ENCODE data around the gene ADGRA1.

ADGRA1 gene

DNA sequence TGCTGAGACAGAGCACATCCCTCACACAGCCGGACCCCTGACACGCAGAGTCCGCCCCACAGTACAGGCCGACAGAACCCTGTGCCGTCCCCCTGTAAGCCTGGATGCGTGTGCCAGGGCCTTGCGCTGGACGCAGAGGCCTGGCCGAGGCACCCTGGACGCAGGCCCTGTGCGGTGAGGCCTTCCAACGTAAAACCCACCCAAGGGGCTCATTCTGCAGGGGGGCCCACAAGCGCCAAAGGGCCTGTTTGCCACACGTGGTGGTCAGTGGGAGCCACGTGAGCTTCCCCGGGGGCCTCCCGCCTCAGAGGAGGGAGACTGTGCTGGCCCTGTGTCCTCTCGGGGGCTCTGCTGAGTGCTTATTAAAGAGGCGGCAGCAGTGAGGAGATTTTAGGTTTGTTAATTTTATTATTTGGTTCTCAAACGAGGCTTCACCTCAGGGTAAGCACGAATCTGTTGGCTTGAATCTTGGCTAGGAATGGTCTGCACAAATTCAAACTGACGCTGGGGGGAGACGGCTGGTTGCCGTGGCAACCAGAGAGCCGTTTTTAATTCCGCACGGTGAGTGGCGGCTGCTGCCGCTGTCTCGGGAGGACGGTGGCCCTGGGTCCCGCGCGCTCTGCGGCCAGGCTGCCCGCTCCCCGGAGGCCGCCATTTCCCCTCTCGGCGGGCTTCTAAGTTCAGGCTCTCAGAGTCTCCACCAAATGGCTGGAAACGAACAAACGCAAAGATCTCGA lies 4.9 kb upstream of the ADGRA1 start:
- TF ChIP-seq RAD21 (IDR thresholded peaks at IDR 0.05; ENCODE audit: low read depth) (no peak), YY1 (IDR thresholded peaks at IDR 0.05; ENCODE audit: low read depth) (no peak), CEBPB (IDR thresholded peaks at IDR 0.05) (no peak)
- TF ChIP-seq, protein P1, sequence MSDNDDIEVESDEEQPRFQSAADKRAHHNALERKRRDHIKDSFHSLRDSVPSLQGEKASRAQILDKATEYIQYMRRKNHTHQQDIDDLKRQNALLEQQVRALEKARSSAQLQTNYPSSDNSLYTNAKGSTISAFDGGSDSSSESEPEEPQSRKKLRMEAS (IDR thresholded peaks at IDR 0.05): no peak

DNA sequence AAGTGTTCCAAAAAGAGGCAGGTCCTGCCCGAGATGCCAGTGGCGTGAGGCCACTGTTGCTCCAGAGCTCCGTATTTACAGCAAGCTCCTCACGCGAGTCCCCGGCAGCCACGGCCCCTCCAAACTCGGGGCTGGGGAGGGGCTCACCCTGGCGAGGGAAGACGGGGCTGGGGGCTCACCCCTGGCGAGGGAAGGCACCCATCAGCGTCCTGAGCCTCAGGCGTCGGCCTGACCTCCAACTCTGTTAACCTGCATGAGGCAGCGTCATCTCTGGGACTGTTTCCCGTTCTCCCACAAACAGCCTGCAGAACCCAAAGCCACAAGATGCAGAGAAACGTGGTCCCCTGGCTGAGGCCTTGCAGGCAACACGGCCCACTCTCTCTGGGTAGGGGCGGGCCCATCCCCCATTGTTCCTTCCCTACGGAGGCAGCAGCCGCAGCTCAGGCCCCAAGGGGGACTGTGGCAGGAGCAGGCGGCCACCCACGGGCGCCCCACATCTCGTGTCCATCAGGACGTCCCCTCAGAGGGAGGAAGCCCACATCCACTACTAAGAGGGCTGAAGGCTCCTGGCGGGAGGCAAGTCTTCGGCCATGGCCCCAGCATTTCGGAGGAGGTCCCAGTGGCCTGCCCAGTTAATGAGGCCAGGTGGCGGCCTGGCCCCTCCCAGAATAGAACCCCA lies 4.2 kb upstream of the ADGRA1 start:
- TF ChIP-seq EP300 (IDR thresholded peaks at IDR 0.05; ENCODE audit: borderline replicate concordance): no peak
- TF ChIP-seq ZBTB7A (IDR thresholded peaks at IDR 0.05; ENCODE audit: low read depth): no peak
- no peak for TF ChIP-seq CREB1 (IDR thresholded peaks at IDR 0.05; ENCODE audit: low read depth)
- TF ChIP-seq CEBPB (IDR thresholded peaks at IDR 0.05): no peak
- TF ChIP-seq, protein P1 (IDR thresholded peaks at IDR 0.05): no peak
- no peak for TF ChIP-seq EGR1 (IDR thresholded peaks at IDR 0.05)
- TF ChIP-seq TCF12 (IDR thresholded peaks at IDR 0.05; ENCODE audit: low read depth): no peak
- no peak for TF ChIP-seq NFIC (IDR thresholded peaks at IDR 0.05)
- no peak for TF ChIP-seq YY1 (IDR thresholded peaks at IDR 0.05; ENCODE audit: low read depth)
- TF ChIP-seq, protein P2, sequence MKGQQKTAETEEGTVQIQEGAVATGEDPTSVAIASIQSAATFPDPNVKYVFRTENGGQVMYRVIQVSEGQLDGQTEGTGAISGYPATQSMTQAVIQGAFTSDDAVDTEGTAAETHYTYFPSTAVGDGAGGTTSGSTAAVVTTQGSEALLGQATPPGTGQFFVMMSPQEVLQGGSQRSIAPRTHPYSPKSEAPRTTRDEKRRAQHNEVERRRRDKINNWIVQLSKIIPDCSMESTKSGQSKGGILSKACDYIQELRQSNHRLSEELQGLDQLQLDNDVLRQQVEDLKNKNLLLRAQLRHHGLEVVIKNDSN (IDR thresholded peaks at IDR 0.05): no peak
- TF ChIP-seq RAD21 (IDR thresholded peaks at IDR 0.05; ENCODE audit: low read depth): no peak
- TF ChIP-seq TAF1 (IDR thresholded peaks at IDR 0.05; ENCODE audit: low read depth): no peak
- TF ChIP-seq TEAD4 (IDR thresholded peaks at IDR 0.05): no peak
- TF ChIP-seq, protein P3, sequence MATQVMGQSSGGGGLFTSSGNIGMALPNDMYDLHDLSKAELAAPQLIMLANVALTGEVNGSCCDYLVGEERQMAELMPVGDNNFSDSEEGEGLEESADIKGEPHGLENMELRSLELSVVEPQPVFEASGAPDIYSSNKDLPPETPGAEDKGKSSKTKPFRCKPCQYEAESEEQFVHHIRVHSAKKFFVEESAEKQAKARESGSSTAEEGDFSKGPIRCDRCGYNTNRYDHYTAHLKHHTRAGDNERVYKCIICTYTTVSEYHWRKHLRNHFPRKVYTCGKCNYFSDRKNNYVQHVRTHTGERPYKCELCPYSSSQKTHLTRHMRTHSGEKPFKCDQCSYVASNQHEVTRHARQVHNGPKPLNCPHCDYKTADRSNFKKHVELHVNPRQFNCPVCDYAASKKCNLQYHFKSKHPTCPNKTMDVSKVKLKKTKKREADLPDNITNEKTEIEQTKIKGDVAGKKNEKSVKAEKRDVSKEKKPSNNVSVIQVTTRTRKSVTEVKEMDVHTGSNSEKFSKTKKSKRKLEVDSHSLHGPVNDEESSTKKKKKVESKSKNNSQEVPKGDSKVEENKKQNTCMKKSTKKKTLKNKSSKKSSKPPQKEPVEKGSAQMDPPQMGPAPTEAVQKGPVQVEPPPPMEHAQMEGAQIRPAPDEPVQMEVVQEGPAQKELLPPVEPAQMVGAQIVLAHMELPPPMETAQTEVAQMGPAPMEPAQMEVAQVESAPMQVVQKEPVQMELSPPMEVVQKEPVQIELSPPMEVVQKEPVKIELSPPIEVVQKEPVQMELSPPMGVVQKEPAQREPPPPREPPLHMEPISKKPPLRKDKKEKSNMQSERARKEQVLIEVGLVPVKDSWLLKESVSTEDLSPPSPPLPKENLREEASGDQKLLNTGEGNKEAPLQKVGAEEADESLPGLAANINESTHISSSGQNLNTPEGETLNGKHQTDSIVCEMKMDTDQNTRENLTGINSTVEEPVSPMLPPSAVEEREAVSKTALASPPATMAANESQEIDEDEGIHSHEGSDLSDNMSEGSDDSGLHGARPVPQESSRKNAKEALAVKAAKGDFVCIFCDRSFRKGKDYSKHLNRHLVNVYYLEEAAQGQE (IDR thresholded peaks at IDR 0.05; ENCODE audit: low read depth): no peak

DNA sequence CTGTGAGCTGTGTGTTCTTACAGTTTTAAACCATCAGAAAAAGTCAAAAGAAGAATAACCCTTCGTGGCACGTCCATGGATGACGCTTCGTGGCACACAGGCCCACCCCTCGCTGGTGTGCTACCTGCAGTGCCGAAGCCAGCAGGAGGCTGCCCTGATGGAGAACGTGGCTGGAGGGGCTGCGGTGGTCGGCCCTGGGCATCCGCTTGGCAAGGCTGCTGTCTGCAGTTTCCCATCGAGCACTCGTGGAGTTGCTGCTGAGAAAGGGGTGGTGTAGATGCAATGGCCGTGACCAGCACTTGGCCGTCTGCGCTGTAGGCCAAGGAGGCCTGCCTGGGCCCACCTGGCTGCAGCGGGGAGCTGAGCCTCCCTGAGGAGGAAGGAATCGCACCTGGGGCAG lies 3.2 kb upstream of the ADGRA1 start:
- TF ChIP-seq CREB1 (IDR thresholded peaks at IDR 0.05; ENCODE audit: low read depth) (no peak), CEBPB (IDR thresholded peaks at IDR 0.05) (no peak), ZBTB7A (IDR thresholded peaks at IDR 0.05; ENCODE audit: low read depth) (no peak), EGR1 (IDR thresholded peaks at IDR 0.05) (no peak), EP300 (IDR thresholded peaks at IDR 0.05; ENCODE audit: borderline replicate concordance) (no peak), TCF12 (IDR thresholded peaks at IDR 0.05; ENCODE audit: low read depth) (no peak), FOXM1 (IDR thresholded peaks at IDR 0.05; ENCODE audit: borderline replicate concordance, low read depth) (no peak), TEAD4 (IDR thresholded peaks at IDR 0.05) (no peak)
- TF ChIP-seq, protein P3 (IDR thresholded peaks at IDR 0.05; ENCODE audit: low read depth): no peak
- TF ChIP-seq, protein P1 (IDR thresholded peaks at IDR 0.05): no peak

DNA sequence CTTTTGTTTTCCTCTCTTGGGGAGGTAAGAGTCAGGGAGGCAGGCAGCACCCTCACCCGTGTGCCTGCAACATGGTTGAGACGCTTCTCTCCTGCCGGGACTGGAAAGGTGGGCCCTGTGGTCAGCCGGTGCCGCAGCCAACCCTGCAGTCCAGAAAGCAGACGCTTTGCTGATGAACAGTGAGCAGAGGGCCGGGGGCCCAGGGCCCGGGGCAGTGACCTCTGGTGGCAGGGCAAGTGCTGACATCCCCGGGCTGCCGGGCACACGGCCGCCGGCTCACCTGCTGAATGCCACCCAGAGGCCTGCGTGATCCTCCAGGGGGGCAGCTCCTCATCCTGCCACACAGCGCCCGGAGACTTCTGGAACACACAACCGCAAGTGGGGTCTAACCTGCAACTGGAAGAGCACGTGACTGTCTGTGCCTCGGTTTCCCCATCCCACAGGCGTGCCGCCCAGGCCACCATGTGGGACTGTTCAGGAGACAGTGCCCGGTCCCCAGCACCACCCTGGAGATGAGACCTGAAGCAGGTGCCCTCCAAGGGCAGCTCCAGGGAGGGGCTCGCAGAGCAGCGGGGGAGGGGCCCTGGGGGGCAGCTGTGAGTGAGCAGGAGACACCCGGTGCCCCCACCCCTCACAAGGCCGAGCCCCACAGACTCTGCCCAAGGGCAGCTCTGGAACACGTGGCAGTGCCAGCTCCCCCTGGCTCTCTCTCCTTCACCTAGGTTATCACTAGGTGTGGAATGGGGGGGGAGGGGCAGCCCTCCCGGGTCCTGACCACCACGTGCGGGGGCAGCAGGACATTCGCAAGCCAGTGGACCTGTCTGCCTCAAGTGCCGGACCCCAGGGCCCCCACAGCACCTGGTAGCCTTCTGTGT lies 2.2 kb upstream of the ADGRA1 start:
- TF ChIP-seq CEBPB (IDR thresholded peaks at IDR 0.05) (no peak), EGR1 (IDR thresholded peaks at IDR 0.05) (no peak), RAD21 (IDR thresholded peaks at IDR 0.05; ENCODE audit: low read depth) (no peak), CREB1 (IDR thresholded peaks at IDR 0.05; ENCODE audit: low read depth) (no peak), NFIC (IDR thresholded peaks at IDR 0.05) (no peak), YY1 (IDR thresholded peaks at IDR 0.05; ENCODE audit: low read depth) (no peak)

DNA sequence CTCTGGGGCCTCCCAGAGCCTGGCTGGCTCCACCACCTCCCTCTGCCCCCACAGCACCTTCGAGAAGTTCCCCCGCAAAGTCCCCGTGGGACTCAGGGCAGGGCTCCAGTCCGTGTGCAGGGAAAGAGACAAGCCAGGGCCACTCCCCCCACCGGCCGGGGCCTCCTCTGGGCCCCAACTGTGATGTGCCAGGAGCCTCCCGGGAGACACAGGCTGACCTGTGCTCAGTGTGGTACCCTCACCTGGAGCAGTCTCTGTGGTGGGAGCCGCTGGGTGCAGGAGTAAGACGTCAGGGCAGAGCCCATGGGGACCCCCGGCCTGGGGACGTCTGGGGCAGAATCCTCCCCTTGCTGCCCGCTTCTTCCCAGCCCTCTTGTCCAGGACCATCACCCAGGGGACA lies 1.5 kb upstream of the ADGRA1 start:
- TF ChIP-seq ZBTB7A (IDR thresholded peaks at IDR 0.05; ENCODE audit: low read depth): no peak
- TF ChIP-seq, protein P3 (IDR thresholded peaks at IDR 0.05; ENCODE audit: low read depth): no peak
